Coronary artery (tissue), 2 donors: ENCODE measurements around the gene TWF2.

Experiments
- DNase-seq: peaks from one replicate; pipeline ENCODE4 v3.0.0-alpha.2; 2017; ENCODE audit warnings: low spot score
- H3K27ac ChIP-seq, 2 donors: fragments of 200-600 bp; sonication (generic); one replicate each; pipeline ENCODE4 v1.5.1; 2016 to 2019
- H3K4me3 ChIP-seq: fragments of 200-600 bp; sonication (generic); 2 replicates; pipeline ENCODE4 v1.5.1; 2016; ENCODE audit warnings: mild to moderate bottlenecking, moderate library complexity
- TF ChIP-seq, protein P1 (sequence below): fragments of 200-600 bp; sonication (generic); IDR thresholded peaks from one replicate; pipeline ENCODE4 v1.5.1; 2019; ENCODE audit warnings: antibody characterized with exemption

Gene TWF2

DNA sequence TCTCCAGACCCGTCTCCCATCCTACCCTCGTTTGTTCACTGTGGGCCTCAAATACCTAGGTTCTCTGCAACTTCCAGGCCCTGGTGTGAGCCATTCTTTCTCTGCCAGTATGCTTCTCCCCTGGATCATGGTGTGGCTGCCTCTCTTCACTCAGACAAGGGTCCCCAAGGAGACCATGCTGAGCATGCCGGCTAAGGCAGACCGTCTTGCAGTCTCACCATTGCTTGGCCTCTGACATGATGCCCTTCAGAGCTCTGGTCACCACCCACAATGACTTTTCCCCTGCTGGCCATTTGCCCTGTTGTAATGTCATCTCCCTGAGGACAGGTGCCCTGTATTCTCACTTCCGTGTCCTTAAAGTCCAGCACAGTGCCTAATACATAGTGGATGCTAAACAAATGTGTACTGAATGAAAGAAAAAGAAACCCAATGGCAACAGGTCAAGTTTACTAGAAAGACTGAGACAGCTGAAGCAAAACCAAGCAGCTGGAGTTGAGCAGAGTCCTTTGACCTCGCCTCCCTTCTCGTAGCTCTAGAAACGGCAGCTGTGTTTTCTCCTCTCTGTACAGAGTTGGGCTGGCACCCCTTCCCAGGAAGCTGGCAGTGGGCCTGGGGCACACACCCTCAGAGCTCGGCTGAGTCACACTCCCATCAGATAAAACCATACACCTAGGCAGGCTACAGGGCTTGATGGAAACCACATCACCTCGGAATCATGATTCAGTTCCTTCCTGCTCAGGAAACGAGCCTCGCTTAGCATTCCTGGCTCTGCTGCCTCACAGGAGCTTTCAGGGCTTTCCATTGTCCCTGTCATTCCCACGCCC, 22.2 kb downstream of the TWF2 start:
- peak; percentile 77 for DNase-seq
- no peak overlapping the region for H3K4me3 ChIP-seq
- TF ChIP-seq, protein P1, sequence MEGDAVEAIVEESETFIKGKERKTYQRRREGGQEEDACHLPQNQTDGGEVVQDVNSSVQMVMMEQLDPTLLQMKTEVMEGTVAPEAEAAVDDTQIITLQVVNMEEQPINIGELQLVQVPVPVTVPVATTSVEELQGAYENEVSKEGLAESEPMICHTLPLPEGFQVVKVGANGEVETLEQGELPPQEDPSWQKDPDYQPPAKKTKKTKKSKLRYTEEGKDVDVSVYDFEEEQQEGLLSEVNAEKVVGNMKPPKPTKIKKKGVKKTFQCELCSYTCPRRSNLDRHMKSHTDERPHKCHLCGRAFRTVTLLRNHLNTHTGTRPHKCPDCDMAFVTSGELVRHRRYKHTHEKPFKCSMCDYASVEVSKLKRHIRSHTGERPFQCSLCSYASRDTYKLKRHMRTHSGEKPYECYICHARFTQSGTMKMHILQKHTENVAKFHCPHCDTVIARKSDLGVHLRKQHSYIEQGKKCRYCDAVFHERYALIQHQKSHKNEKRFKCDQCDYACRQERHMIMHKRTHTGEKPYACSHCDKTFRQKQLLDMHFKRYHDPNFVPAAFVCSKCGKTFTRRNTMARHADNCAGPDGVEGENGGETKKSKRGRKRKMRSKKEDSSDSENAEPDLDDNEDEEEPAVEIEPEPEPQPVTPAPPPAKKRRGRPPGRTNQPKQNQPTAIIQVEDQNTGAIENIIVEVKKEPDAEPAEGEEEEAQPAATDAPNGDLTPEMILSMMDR: no peak
- H3K27ac ChIP-seq: peak overlapping the region in 1 of 2 donors; percentile 46

DNA sequence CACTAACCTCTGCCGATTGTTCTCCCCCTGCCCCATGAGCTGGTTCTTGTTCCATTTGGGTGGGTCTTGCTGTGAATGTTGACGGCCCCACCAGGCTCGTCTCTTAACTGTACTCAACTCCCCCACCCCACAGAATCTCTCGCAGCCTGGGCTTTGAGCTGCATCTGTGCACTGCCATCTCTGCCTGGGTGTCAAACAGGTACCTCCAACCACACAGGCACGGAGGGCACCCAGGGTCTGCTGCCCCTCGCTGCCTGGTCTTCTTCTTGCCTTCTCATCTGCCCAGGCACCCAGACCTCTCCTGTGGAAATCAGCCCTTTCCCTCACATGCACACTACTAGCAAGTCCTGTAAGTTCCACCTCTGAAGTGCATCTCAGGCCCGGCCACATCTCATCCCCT, 23.6 kb downstream of the TWF2 start:
- no peak for DNase-seq
- Histone ChIP-seq H3K27ac (no peak overlapping the region), H3K4me3 (no peak overlapping the region)
- TF ChIP-seq, protein P1: no peak

DNA sequence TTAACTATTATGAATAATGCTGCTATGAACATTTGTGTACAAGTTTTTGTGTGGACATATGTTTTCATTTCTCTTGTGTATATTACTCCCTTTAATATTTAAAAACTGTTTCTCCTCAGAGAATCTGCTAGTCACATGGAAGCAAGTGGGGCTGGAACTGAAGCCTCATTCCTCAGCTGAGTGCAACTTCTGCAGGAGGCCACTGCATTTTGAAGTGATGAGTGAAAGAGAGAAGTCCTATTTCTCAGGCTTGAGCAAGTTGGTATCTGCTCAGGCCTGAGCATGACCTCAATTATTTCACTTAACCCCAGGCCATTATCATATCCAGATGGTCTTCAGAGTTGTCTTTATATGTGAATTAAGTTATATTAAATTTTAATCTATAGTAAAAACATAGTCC, 25.1 kb downstream of the TWF2 start:
- no peak overlapping the region for H3K4me3 ChIP-seq
- TF ChIP-seq, protein P1: no peak
- H3K27ac ChIP-seq: no peak overlapping the region
- no peak for DNase-seq

DNA sequence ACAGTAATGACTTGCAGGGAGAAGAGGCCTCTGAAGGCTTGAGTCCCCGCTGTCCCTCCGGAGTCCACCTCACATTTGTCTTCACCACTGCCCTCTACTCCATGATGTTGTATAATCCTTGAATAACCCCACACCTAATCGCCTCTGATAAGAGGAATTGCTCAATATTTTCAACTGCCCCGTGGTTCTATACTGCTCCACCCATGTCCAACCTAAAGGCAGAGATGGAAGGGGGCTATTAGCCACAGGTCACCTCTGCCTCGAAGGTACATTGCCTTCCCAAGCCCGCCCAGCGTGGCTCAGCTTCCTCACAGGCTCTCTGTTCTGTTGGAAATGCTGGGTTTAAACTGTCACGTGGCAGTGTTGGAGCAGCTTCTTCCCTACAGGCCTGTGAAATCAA, 26.0 kb downstream of the TWF2 start:
- no peak overlapping the region for H3K27ac ChIP-seq

DNA sequence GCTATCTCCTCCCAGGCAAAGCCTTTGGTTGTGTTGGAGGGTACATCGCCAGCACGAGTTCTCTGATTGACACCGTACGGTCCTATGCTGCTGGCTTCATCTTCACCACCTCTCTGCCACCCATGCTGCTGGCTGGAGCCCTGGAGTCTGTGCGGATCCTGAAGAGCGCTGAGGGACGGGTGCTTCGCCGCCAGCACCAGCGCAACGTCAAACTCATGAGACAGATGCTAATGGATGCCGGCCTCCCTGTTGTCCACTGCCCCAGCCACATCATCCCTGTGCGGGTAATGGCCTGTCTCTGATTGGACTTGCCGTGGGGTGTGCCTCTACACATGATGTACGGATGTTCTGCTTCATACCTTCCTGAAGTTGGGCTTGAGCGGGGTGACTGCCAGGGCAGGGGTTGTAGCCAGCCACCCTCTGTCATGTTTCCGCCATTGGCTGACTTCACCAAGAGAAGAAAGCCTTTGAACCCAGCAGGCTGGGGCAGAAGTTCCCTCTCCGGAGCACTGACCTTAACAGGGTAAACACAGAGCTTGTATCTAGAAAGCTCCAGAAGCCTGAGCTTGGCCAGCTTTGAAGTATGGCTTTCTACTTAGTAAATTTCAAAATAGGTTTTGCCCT, 27.6 kb downstream of the TWF2 start:
- no peak for DNase-seq
- no peak overlapping the region for H3K4me3 ChIP-seq
- H3K27ac ChIP-seq: no peak overlapping the region
- TF ChIP-seq, protein P1: no peak

More for the DNA sequence above, 26.0 kb downstream of the TWF2 start:
- H3K4me3 ChIP-seq: no peak overlapping the region
- TF ChIP-seq, protein P1: no peak
- no peak for DNase-seq

DNA sequence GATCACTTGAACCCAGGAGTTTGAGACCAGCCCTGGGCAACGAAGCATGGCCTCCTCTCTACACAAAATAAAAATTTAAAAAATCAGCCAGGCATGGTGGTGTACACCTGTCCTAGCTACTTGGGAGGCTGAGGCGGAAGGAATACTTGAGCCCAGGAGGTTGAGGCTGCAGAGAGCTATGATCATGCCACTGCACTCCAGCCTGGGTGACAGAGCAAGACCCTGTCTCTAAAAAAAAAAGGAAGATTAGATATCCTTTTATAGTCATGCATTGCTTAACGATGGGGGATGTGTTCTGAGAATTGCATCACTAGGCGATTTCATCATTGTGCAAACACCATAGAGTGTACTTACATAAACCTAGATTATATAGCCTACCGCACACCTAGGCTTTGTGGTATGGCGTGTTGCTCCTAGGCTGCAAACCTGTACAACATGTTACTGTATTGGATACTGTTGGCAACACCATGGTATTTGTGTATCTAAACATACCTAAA, 28.4 kb downstream of the TWF2 start:
- TF ChIP-seq, protein P1: no peak
- DNase-seq: no peak
- H3K4me3 ChIP-seq: no peak overlapping the region
- H3K27ac ChIP-seq: no peak overlapping the region
